GM23248 (cell line): Measurements from ENCODE around the gene SMPDL3B.

Experiments used
- EZH2 ChIP-seq: fragments of 200-600 bp; sonication (generic); IDR thresholded peaks from 2 replicates; pipeline ENCODE4 v1.6.1; 2018; ENCODE audit warnings: antibody characterized with exemption, mild to moderate bottlenecking; ENCODE audit not compliant: insufficient read depth, poor library complexity, severe bottlenecking
- EZH2phosphoT487 ChIP-seq: fragments of 200-600 bp; sonication (generic); IDR thresholded peaks from 2 replicates; pipeline ENCODE4 v1.6.1; 2018; ENCODE audit warnings: antibody characterized with exemption, moderate library complexity, mild to moderate bottlenecking, low read depth; ENCODE audit not compliant: insufficient read depth

DNA sequence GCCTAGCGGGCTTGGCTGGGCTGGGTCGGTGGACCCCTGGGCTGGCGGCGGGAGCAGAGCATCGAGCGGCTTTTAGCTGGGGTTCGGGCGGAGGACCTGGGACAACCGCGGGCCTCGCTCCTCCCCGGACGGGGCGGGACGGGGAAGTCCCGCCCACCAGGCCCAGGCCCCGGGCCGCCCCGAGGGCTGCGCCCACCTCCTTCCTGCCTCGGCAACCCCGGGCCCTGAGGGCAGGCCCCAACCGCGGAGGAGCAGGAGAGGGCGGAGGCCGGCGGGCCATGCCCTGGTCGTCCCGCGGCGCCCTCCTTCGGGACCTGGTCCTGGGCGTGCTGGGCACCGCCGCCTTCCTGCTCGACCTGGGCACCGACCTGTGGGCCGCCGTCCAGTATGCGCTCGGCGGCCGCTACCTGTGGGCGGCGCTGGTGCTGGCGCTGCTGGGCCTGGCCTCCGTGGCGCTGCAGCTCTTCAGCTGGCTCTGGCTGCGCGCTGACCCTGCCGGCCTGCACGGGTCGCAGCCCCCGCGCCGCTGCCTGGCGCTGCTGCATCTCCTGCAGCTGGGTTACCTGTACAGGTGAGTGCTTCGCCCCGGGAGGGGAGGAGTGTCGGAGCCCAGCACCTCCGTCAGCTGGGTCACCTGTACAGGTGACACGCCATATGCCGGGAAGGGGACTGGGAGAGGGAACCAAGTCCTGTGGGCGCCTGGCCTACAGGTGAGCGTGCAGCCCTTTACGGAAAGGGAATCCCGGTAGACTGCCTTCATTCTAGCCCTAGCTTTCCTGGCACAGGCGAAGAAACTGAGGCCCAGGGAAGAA, 25.2 kb downstream of the SMPDL3B start, which contains the start of gene XKR8:
- no peak for TF ChIP-seq EZH2
- no peak for TF ChIP-seq EZH2phosphoT487
